HCT116 (cell line): ENCODE measurements around the gene APOL6. TPM values are rescaled to one million over a fixed set of nuclear protein-coding genes. Genes with fewer than 3 reads are reported as not detected.

Experiments used
- ATAC-seq: fragments of 200-7000 bp; cut with Tn5 transposase; 2 replicates; pipeline ENCODE4 v1.9.1; 2020; ENCODE audit warnings: mild to moderate bottlenecking, moderate library complexity
- BruUV-seq: library from RNA; stranded (reverse); fragments of 400-500 nt; replicated peaks from 2 replicates; lab custom pipeline; 2021; lab: Mats Ljungman, UMichigan
- CTCF ChIA-PET: fragments of 300-600 bp; sonication (Branson Sonifier 250); formaldehyde crosslinking; loops from one replicate; lab custom pipeline; 2021; ENCODE audit warnings: antibody characterized with exemption; lab: Charles Lee
- POLR2A ChIA-PET: fragments of 300-600, 350-600 bp; sonication (Branson Sonifier 250); formaldehyde crosslinking; loops from one replicate; lab custom pipeline; 2021; ENCODE audit warnings: antibody characterized with exemption; lab: Charles Lee
- RAD21 ChIA-PET, 2 experiments: fragments of 300-600 bp; sonication (Branson Sonifier 250); formaldehyde crosslinking; loops; one replicate each; lab custom pipeline; 2023; ENCODE audit warnings: low total read pairs in 2 of 2; ENCODE audit not compliant: uncharacterized antibody in 2 of 2, unreplicated experiment in 2 of 2, low non-redundant PET in 1 of 2; lab: Charles Lee
- DNase-seq: peaks from one replicate; pipeline ENCODE4 v3.0.0-alpha.2; 2010; ENCODE audit warnings: low read depth, low spot score
- H2AFZ ChIP-seq: fragments of 200-600 bp; shearing (Covaris generic), sonication (generic); 2 replicates; pipeline ENCODE4 v1.6.1; 2017; ENCODE audit warnings: low read depth, mixed run types, mixed read lengths, antibody characterized with exemption, low read length; ENCODE audit not compliant: poor library complexity, severe bottlenecking
- H3K27ac ChIP-seq: 2 replicates; pipeline ENCODE4 v1.5.1; 2012; ENCODE audit warnings: low read depth, low read length
- H3K27me3 ChIP-seq: fragments of 200-600 bp; sonication (generic); 2 replicates; pipeline ENCODE4 v1.6.1; 2016; ENCODE audit warnings: mixed run types, low read length, mixed read lengths; ENCODE audit not compliant: insufficient read depth
- H3K36me3 ChIP-seq, 2 experiments: fragments of 200-500 bp in 1 of 2; fragments of 200-600 bp in 1 of 2; sonication (Bioruptor generic) in 1 of 2; sonication (generic) in 1 of 2; 2 replicates each; pipeline versions ENCODE4 v1.5.1 to v1.6.1; 2014 to 2016; ENCODE audit warnings: low read length in 2 of 2, inconsistent platforms in 1 of 2, mixed read lengths in 1 of 2, mixed run types in 1 of 2; ENCODE audit not compliant: insufficient read depth in 2 of 2, control insufficient read depth in 1 of 2
- H3K4me1 ChIP-seq, 2 experiments: fragments of 200-600 bp in 1 of 2; sonication (generic) in 1 of 2; 2 replicates each; pipeline versions ENCODE4 v1.5.1 to v1.6.1; 2012 to 2017; ENCODE audit warnings: low read length in 2 of 2, inconsistent platforms in 1 of 2, mild to moderate bottlenecking in 1 of 2, mixed read lengths in 1 of 2, mixed run types in 1 of 2, moderate library complexity in 1 of 2; ENCODE audit not compliant: insufficient read depth in 2 of 2, control insufficient read depth in 1 of 2
- H3K4me2 ChIP-seq: fragments of 200-600 bp; sonication (generic); 2 replicates; pipeline ENCODE4 v1.6.1; 2017; ENCODE audit warnings: mixed run types, low read length, mixed read lengths
- H3K4me3 ChIP-seq, 2 experiments: fragments of 200-600 bp in 1 of 2; sonication (generic) in 1 of 2; replicated peaks in 1 of 2; 2 replicates each; pipeline ENCODE4 v1.5.1; 2011 to 2016; ENCODE audit warnings: low read length in 2 of 2, control low read depth in 1 of 2, low read depth in 1 of 2, mild to moderate bottlenecking in 1 of 2, mixed read lengths in 1 of 2, mixed run types in 1 of 2
- H3K79me2 ChIP-seq: fragments of 200-600 bp; sonication (generic); 2 replicates; pipeline ENCODE4 v1.6.1; 2017; ENCODE audit warnings: mild to moderate bottlenecking, mixed run types, low read length, moderate library complexity, mixed read lengths; ENCODE audit not compliant: insufficient read depth
- H3K9ac ChIP-seq: fragments of 200-600 bp; sonication (generic); 2 replicates; pipeline ENCODE4 v1.6.1; 2016; ENCODE audit warnings: low read length, mixed read lengths
- H3K9me2 ChIP-seq: fragments of 200-600 bp; sonication (generic), shearing (Covaris generic); 2 replicates; pipeline ENCODE4 v1.6.1; 2017; ENCODE audit warnings: mixed run types, mild to moderate bottlenecking, moderate library complexity; ENCODE audit not compliant: insufficient read depth
- H3K9me3 ChIP-seq, 2 experiments: fragments of 200-500 bp in 1 of 2; fragments of 200-600 bp in 1 of 2; sonication (Bioruptor generic) in 1 of 2; sonication (generic) in 1 of 2; 2 replicates each; pipeline ENCODE4 v1.6.1; 2014 to 2017; ENCODE audit warnings: low read length in 2 of 2, mixed read lengths in 2 of 2, inconsistent platforms in 1 of 2, low read depth in 1 of 2, mild to moderate bottlenecking in 1 of 2, mixed run types in 1 of 2, moderate library complexity in 1 of 2; ENCODE audit not compliant: control insufficient read depth in 1 of 2, insufficient read depth in 1 of 2
- H4K20me1 ChIP-seq: fragments of 200-600 bp; sonication (generic), shearing (Covaris generic); 2 replicates; pipeline ENCODE4 v1.6.1; 2017; ENCODE audit warnings: mixed run types, mild to moderate bottlenecking, moderate library complexity; ENCODE audit not compliant: insufficient read depth
- CEBPB ChIP-seq: IDR thresholded peaks from 2 replicates; pipeline ENCODE4 v1.6.1; 2012; ENCODE audit warnings: low read depth
- EGR1 ChIP-seq: IDR thresholded peaks from 2 replicates; pipeline ENCODE4 v1.6.1; 2012; ENCODE audit warnings: low read depth
- EZH2 ChIP-seq: fragments of 200-600 bp; sonication (generic); IDR thresholded peaks from 2 replicates; pipeline ENCODE4 v1.6.1; 2017; ENCODE audit warnings: antibody characterized with exemption, mixed run types
- EZH2phosphoT487 ChIP-seq: fragments of 200-600 bp; IDR thresholded peaks from 2 replicates; pipeline ENCODE4 v1.6.1; 2018; ENCODE audit warnings: antibody characterized with exemption, borderline replicate concordance
- FOSL1 ChIP-seq: IDR thresholded peaks from 2 replicates; pipeline ENCODE4 v1.6.1; 2012; ENCODE audit warnings: low read depth
- JUND ChIP-seq: IDR thresholded peaks from 2 replicates; pipeline ENCODE4 v1.6.1; 2012
- POLR2AphosphoS5 ChIP-seq: IDR thresholded peaks from 2 replicates; pipeline ENCODE4 v1.6.1; 2011; ENCODE audit warnings: mild to moderate bottlenecking, low read depth, low read length, moderate library complexity
- RAD21 ChIP-seq: IDR thresholded peaks from 2 replicates; pipeline ENCODE4 v1.6.1; 2012; ENCODE audit warnings: low read depth, mild to moderate bottlenecking
- REST ChIP-seq: IDR thresholded peaks from 2 replicates; pipeline ENCODE4 v1.6.1; 2012; ENCODE audit warnings: low read depth
- SP1 ChIP-seq: IDR thresholded peaks from 2 replicates; pipeline ENCODE4 v1.6.1; 2012; ENCODE audit warnings: low read depth
- SRF ChIP-seq: IDR thresholded peaks from 2 replicates; pipeline ENCODE4 v1.6.1; 2012; ENCODE audit warnings: low read depth
- TCF7L2 ChIP-seq: IDR thresholded peaks from 2 replicates; pipeline ENCODE4 v1.7.0; 2011; ENCODE audit warnings: borderline replicate concordance, inconsistent platforms; ENCODE audit not compliant: insufficient read depth, insufficient read length; ENCODE audit errors: extremely low read depth
- YY1 ChIP-seq: IDR thresholded peaks from 2 replicates; pipeline ENCODE4 v1.6.1; 2011; ENCODE audit warnings: low read length, low read depth, moderate library complexity, mild to moderate bottlenecking; ENCODE audit not compliant: insufficient replicate concordance; ENCODE audit errors: extremely low read depth
- ZBTB33 ChIP-seq: IDR thresholded peaks from 2 replicates; pipeline ENCODE4 v1.6.1; 2011; ENCODE audit warnings: mild to moderate bottlenecking, low read length, moderate library complexity; ENCODE audit not compliant: insufficient replicate concordance; ENCODE audit errors: extremely low read depth
- ZFX ChIP-seq: fragments of 450-650 bp; IDR thresholded peaks from 2 replicates; pipeline ENCODE4 v1.6.1; 2017
- intact Hi-C: fragments of 100-400 bp; cut with micrococcal nuclease; formaldehyde crosslinking; loops from 2 replicates; pipeline ENCODE4 v1.10.0; 2022
- total RNA-seq: library from RNA; stranded (reverse); gene quantifications from one replicate; pipeline ENCODE4 v1.2.1, GENCODE V29; 2021; ENCODE audit not compliant: unreplicated experiment

The APOL6 gene
- total RNA-seq, 1 experiment from 2014 or later: 0.84 TPM

- Histone ChIP-seq H3K4me1 (peaks cover 6 to 21% of the 10 kb centered on the region in 2 experiments; a peak in 3 of 4 replicates), H3K27me3 (no peaks in the 10 kb centered on the region), H3K79me2 (no peaks in the 10 kb centered on the region), H3K27ac (no peak overlapping the region), H3K4me3 (no peak overlapping the region), H2AFZ (no peak overlapping the region), H3K9me3 (no peaks in the 10 kb centered on the region), H3K36me3 (no peaks in the 10 kb centered on the region)
- ChIA-PET CTCF (no interaction called here), RAD21 (no interaction called here)
- peak; percentile 42; the same call in 1 of the 2 replicates for ATAC-seq
- no peak for TF ChIP-seq RAD21
- TF ChIP-seq EZH2phosphoT487: no peak
- TF ChIP-seq CEBPB: no peak
- TF ChIP-seq, all 23 proteins: peak for 0
- Histone ChIP-seq H3K4me2 (peak overlapping the region; percentile 50), H4K20me1 (no peaks in the 10 kb centered on the region), H3K9me2 (no peaks in the 10 kb centered on the region), H3K9ac (no peak overlapping the region)
- intact Hi-C loops: no loop called here
- no peak for DNase-seq
- POLR2A ChIA-PET: no interaction called here
- BruUV-seq: no TSS peak
Observed at GRCh38 chr22:35604621-35605368, 43.5 kb upstream of the APOL6 start.

- Histone ChIP-seq H3K9ac (no peak overlapping the region), H3K79me2 (no peaks in the 10 kb centered on the region), H4K20me1 (no peaks in the 10 kb centered on the region), H3K4me3 (no peak overlapping the region), H3K9me3 (no peaks in the 10 kb centered on the region), H2AFZ (no peak overlapping the region), H3K9me2 (no peaks in the 10 kb centered on the region), H3K4me2 (peak overlapping the region; percentile 50; the same call in 1 of the 2 replicates), H3K4me1 (peaks cover 6 to 21% of the 10 kb centered on the region in 2 experiments; a peak in 3 of 4 replicates), H3K27ac (no peak overlapping the region), H3K27me3 (no peaks in the 10 kb centered on the region), H3K36me3 (no peaks in the 10 kb centered on the region)
- RAD21 ChIA-PET: no interaction called here
- DNase-seq (no peak), ATAC-seq (no peak)
- no TSS peak for BruUV-seq
- CTCF ChIA-PET: no interaction called here
- intact Hi-C loops: no loop called here
- POLR2A ChIA-PET: no interaction called here
- TF ChIP-seq JUND (no peak), EGR1 (no peak), REST (no peak), TCF7L2 (no peak), YY1 (no peak), SP1 (no peak), ZFX (no peak), CEBPB (no peak), POLR2AphosphoS5 (no peak), EZH2 (no peak), RAD21 (no peak), SRF (no peak), ZBTB33 (no peak), FOSL1 (no peak)
Observed at GRCh38 chr22:35605369-35605680, 42.9 kb upstream of the APOL6 start.
